GM13976 (cell line): ENCODE data around the gene RLF.
"Not testable (repeated sequence)": the region's sequence is repeated elsewhere in the genome, so short reads cannot be mapped to it uniquely, and the experiment has no call there.

Experiments used
- DNase-seq: peaks from one replicate; pipeline ENCODE4 v3.0.0; 2012; ENCODE audit warnings: low spot score
- CTCF ChIP-seq: IDR thresholded peaks from 2 replicates; pipeline ENCODE4 v1.5.1; 2012; ENCODE audit warnings: borderline replicate concordance, mild to moderate bottlenecking; ENCODE audit not compliant: insufficient read depth; ENCODE audit errors: extremely low read depth, missing control alignments, control extremely low read depth
- in situ Hi-C: fragments of 300-500 bp; cut with MboI; formaldehyde crosslinking; loops from one replicate; pipeline ENCODE4 v1.12.0; 2022; ENCODE audit warnings: low sequenced_read_pairs, mixed read lengths, inconsistent platforms; ENCODE audit not compliant: unreplicated experiment

The RLF gene

DNA sequence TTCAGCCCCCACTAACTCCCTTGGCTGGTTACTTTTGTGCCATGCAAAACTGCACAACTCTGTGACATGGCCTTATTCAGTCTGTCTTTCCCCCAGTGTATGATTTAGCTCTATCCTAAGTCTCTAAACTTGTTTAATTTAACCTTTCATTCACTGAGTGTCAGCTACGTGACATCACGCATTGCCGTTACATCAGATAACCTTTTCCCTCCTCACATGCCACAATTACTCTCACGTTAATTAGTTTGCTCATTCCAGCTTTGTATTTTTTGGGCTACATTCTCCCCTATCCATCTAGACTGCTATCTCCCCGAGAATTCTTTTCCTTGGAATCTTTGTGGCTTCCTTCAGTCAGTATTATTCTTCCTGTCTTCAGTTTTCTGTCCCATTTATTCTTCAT is 57.1 kb downstream of the RLF start:
- TF ChIP-seq CTCF: no peak
- in situ Hi-C loops: no loop called here
- no peak for DNase-seq

DNA sequence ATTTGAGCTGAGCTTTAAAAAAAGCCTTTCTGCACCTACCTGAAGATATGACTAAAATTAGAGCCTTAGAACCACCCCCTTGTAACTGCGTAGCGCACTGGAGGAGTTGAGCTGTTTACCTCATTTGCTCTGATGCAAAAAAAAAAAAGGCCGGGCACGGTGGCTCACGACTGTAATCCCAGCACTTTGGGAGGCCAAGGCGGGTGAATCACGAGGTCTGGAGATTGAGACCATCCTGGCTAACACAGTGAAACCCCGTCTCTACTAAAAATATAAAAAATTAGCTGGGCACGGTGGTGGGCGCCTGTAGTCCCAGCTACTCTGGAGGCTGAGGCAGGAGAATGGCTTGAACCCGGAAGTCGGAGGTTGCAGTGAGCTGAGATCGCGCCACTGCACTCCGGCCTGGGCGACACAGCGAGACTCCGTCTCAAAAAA is 60.3 kb downstream of the RLF start:
- DNase-seq, in situ Hi-C loops: not testable (repeated sequence)

DNA sequence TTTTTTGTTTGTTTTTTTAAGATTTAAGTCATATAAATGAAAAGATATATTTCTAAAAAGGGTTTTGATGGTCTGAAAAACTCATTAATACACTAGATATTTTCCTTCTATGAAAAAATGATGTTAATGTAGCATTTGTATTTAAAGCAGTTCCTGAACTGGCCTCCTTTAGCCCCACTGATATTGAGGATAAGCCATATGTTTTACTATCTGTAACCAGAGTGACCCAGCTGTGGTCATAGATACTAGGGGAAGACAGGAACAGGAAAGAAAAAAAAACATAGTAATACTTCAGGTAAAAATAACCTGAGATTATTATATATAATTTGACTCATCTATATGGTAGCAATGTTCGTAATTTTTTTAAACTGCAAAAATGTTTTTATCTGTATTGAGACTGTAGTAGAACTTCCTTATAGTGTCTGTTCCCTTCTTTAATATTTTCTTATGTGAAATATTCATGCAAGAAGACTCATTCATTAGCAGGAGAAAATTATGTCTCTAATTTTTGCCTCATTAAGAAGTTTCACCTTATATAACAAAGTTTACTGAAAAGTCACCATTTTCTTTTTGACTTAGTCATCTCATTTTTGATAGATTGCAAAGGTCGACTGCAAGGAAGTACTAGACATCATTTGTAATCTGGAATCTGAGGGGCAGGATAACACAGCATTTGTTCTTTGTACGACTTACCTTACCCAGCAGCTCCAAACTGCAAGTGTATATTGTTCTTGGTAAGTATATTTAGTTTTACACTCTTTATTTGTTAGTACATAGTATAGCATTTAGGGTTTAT is 61.0 kb downstream of the RLF start:
- TF ChIP-seq CTCF: no peak
- no peak for DNase-seq
- in situ Hi-C loops: no loop called here

GRCh38 chr1:40224040-40224439 is 62.9 kb downstream of the RLF start:
- in situ Hi-C loops: no loop called here
- DNase-seq: no peak
- no peak for TF ChIP-seq CTCF

- in situ Hi-C loops: no loop called here
- no peak for DNase-seq
- no peak for TF ChIP-seq CTCF
These were observed 65.0 kb downstream of the RLF start for GRCh38 chr1:40226192-40226591.

- DNase-seq: peak; percentile 62
- no peak for TF ChIP-seq CTCF
- in situ Hi-C loops: no loop called here
These were observed 71.3 kb downstream of the RLF start for GRCh38 chr1:40232444-40232843.

GRCh38 chr1:40239626-40240025 is 78.4 kb downstream of the RLF start:
- TF ChIP-seq CTCF: no peak
- DNase-seq: no peak
- in situ Hi-C loops: no loop called here
